Activated CD4-positive, CD25-positive, alpha-beta regulatory T cell (primary cell): ENCODE measurements around the gene VASN.
A peak's percentile ranks its signal among the peaks of the same experiment; 100 is the strongest.

ENCODE experiments used
- DNase-seq, 4 experiments: peaks; one replicate each; lab custom pipeline; 2025; lab: John Stamatoyannopoulos, UW

The VASN gene

DNA sequence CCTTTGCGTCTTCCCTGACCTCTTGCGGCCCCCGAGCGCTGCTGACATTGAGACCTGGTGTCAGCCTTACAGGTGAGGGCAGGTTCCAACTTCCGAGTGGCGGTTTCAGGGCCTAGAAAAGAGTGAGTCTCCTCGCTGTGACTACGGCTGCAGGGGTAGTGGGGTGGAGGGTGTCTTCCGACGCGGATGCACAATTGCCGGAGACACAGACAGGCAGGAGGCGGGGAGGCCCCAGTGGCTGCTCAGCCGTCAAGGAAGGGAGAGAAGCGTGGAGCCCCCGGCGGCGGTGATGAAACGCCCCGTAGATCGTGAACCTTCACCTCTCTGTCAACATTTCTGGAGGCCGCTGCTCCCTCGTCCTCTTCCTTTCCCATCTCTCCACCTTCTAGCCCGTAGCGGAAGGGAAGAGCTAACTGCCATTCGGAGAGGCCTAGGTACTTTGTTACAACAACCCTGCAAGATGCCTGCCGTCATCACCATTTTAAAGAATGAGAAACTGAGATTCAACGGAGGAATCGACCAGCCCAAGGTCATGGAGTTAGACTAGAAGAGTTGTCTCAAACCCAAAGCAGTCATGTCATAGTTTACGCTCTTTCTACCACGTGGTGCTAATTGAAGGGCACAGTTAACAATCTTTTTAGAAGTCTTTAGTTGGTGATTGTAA is 54.5 kb downstream of the VASN start:
- DNase-seq = peak in 2 of 4 experiments; percentile 50 to 56

DNA sequence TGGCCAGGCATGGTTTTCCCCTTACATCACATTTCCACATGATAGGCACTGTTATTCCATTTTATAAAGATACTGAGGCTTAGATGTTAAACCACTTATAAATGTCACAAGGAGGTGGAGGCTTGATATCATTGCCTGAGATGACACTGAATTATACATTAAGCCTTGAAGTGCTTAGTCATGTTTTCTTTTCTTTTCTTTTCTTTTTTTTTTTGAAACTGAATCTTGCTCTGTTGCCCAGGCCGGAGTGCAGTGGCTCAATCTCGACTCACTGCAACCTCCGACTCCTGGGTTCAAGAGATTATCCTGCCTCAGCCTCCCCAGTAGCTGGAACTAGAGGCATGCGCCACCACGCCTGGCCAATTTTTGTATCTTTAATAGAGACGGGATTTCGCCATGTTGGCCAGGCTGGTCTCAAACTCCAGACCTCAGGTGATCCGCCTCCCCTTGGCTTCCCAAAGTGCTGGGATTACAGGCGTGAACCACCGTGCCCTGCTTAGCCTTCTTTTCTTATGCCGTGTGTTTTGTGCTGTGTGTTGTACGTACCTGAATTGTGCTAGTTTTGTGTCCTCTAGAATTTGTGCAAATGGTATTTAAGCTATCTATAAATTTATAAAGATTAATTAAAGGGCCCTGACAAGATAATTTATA is 55.2 kb downstream of the VASN start:
- DNase-seq = no peak

DNA sequence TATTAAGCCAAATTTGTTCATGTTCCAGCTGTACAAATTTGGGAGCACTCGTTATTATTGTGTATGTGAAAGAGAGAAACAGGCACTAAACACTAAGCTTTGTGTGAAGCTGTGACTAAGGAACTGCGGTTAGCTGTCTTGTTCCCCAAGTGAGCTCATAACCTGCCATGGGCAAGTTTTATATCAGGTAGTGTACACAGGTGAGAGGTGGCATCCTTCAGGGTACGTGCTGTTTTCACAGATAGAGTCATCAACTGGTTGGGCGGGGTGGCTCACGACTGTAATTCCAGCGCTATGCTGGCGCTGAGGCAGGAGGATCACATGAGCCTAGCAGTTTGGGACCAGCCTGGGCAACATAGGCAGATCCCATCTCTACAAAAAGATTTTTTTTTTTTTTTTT is 56.9 kb downstream of the VASN start:
- DNase-seq = no peak

DNA sequence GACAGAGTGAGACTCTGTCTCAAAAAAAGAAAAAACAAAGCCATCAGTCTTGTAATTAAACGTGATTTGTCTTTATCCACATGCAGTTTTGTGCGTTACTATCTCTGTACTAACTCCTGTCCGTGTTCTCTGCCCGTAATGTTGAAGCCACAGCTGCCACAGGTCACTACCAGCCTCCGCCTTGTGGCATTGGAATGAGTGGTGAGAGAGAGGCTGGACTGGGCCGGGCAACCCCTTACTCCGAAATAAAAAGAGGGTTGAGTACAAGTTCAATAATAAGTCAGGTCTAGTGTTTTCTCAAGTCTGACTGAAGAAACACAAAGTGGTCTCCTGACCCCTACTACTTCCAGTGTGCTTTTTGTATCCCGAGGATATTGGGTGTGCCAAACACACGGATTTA is 59.4 kb downstream of the VASN start:
- no peak for DNase-seq
